GM18502 (cell line): Measurements from ENCODE around the gene GPR62.

Source experiments
- ATAC-seq: cut with Tn5 transposase; IDR thresholded peaks from one replicate; pipeline ENCODE4 v1.9.1; 2021; ENCODE audit warnings: mild to moderate bottlenecking; ENCODE audit not compliant: unreplicated experiment, poor library complexity

Gene GPR62

DNA sequence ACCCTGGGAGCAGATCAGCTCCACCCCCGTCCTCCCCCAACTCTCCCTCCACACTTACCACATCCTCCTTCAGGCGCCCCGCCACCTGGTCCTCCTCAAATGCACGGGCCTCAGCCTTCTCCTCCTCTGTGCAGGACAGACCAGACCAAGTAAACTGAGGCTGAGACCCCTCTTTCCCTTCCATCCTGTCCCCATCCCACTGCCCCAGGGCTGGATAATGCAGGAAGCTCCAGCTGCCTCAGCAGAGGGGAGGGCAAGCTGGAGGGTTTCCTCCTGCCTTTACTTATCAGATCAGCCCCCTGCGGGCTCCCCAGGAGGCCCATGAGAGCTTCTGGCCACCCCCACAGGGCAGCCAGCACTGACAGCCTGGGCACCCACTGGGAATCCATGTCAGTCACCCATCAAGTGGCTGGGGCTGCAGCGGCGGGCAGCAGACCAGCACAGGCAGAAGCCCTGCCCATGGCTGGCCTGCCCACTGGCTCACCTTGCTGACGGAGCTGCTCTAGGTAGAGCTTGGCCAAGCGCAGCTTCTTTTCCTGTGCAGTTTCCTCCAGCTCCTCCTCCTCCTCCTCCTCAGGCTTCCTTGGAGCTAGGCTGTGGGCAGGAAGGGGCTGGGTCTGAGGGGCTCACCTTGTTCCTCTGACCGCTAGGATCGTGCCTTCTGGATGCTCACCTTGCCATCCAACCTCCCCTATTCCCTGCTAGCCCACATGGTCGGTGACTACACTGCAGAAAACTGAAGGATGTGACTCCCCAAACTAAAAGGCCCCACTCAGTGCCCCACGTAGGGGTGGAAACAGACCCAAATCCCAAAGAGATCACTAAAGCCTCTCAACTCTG lies 17.4 kb upstream of the GPR62 start:
- no peak for ATAC-seq

DNA sequence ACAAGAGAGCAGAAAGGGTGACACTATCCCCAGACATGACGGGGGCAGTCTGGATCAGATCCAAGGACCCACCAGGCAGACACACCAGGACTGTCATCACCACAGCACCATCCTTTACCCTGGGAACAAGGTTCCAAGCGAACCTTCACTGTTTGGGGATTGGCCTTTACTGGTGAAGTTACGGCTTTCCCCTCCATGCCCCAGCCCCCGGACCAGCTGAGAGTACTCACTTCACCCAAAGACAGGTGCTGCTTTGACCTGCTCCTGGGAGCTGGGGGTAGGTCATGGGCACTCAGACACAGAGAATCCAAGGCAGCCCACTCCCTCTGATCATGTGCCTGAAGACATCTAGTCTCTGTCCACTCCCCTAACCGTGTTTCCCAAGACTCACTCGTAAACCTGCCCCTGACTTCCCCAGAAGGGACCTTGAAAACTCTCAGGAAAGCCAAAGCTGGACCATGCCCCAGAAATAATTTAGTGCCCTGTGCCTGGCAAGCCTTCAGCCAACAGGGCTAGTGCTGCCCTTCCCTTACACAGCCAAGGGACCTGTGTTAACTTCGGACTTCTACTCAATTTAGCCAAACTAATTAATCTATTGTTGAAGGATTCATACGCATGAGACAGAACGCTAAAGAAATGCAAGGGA lies 16.3 kb upstream of the GPR62 start:
- ATAC-seq: no peak

DNA sequence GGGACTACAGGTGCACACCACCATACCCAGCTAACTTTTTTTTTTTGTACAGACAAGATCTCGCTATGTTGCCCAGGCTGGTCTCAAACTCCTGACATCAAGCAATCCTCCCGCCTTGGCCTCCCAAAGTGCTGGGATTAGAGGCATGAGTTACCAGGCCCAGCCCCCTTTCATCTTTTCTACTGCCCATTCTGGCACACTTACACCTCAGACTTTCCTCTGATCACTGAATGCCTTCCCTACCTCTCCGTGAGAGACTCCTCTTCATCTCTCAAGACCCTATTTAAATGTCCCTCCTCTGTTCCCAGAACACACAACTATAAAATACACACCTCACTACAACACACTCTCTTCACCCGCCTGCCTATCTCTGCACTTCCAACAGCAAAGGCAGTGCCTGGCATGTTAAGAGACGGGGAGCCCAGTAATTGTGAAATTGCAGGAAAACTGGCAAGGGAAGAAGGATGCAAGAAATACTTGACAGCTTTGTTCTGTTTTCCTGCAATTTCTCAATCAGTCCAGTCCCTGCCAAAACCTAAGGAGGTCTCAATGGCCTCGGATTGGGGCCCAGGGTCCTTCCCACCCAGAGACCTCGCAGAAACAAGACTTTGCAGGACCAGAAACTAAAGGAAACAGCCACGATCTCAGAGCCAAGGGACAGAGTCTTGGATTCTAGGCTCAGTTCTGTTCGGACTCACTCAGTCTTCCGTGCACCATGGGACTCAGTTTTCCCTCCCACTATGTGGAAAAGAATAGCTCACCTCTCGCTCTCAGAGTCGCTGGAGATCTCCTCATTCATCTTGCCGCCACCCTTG lies 14.3 kb upstream of the GPR62 start:
- ATAC-seq: no peak

DNA sequence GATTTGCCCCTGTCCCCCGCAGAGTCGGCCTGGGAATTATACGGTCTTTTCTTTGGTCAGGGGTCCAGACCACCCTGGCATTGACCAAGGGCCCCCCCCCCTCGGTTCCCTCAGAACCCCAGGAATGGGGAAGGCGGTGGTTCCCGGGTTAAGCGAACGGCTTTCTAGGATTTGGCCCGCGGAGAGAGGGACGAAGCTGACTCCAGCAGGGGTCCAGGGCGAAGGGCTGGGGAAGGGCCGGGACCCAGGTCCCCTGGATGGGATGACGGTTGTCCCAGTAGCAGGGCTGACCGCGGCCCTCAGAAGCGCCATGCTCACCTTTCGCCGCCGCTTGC lies 13.8 kb upstream of the GPR62 start:
- no peak for ATAC-seq

DNA sequence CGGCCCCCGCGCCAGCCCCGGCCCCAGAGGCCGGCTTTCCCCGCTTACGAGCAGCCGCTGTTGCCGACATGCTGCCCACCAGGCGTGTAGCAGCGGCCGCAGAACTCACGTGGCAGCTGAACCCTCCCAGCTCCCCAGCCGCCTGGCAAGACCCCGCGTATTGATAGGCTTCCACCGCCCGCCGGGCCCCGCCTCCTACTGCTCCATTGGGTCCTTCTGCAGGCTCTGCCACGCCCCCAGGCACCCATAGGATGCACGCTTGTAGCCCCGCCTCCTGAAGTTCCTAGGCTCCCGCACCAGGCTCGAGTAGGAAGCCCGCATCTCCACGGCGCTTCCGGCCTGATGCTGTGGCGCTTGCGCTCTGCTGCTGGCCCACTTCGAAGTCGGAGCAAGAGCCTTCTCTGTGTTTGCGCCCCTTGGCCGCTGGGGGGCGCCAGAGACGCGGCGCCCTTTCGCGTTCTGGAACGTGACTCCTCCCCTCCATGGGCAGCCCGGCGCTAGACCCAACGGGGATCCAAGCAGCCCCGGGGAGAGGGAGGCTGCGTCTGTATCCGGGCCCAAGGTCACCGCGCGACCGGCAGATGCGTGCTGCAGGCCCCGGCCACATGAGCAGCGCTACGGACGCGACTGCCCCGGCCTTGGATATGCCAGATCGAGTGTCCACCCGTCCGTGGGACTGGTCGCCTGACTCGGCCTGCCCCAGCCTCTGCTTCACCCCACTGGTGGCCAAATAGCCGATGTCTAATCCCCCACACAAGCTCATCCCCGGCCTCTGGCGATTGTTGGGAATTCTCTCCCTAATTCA lies 13.2 kb upstream of the GPR62 start, which contains the start of the genes PARP3 and RRP9:
Gene PARP3 (plus strand): TSS at position 566 of the 805 bp plus-strand sequence. CDS start 993 bp downstream, outside the sequence.
Gene RRP9 (minus strand): TSS at position 107 of the 805 bp plus-strand sequence. CDS start 37 bp downstream, at position 70.
- peak; percentile 90 for ATAC-seq

DNA sequence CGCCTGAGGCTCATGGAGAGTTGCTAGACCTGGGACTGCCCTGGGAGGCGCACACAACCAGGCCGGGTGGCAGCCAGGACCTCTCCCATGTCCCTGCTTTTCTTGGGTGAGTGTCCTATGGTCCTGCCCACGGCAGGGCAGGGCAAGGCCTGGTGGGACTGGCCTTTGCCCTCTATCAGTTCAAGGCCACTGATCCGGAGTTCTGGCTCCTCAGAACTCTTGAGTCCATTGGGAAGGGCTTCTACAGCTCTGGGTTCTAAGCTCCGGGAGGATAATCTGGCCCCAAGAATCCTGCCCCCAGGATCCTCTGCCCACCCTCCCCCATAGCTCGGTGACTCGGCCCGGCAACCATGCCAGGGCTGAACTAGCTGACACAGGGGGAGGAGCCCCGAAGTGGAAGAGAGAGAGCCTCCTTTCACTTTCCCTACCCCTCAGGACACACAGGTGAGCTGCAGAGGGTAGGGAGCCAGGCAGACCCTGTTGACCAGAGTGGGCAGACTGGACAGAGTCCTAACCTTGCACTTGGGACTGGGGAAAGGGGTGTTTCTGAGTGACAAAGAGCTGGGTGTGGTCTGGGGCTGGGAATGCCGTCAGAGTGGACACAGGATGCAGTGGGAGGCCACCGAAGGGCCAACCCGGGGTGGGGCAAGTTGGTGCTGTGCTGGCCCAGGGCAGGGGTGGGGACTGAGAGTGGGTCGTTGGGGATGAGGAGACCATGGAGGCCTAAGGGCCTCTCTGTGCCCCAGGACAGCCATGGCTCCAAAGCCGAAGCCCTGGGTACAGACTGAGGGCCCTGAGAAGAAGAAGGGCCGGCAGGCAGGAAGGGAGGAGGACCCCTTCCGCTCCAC lies 12.4 kb upstream of the GPR62 start:
- peak; percentile 37 for ATAC-seq

DNA sequence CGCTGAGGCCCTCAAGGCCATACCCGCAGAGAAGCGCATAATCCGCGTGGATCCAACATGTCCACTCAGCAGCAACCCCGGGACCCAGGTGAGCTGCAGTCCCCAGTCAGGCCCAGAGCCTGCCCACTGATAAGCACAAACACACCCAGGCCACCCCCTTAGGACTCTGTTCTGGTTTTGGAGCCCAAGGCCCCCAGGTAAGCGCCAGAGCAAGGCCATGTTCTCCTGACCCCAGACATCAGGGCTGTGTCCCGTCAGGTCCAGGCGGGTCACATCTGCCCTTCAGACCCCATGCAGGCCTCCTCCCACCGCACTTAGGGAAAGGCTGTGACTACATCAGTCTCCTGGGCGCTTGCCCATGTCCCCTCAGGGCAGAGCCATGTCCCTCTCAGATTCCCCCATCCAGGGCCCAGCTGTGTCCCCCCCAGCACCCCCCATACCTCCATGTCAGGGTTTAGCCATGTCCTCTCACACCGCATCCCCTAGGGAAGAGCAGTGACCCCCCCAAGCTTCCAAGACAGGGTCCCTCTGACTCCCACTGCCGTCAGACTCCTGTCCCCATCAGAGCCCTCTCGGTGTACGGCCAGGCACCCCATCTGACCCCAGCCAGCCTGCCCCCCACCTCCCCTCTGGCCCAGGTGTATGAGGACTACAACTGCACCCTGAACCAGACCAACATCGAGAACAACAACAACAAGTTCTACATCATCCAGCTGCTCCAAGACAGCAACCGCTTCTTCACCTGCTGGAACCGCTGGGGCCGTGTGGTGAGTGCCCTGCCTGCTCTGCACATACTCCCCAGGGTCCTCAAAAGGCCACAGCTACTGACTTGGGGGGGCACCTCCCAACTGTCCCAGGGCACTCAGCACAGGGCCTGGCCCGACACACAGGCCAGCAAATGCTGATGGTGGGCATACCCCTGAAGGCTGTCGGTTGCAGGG lies 11.5 kb upstream of the GPR62 start:
- ATAC-seq: no peak

DNA sequence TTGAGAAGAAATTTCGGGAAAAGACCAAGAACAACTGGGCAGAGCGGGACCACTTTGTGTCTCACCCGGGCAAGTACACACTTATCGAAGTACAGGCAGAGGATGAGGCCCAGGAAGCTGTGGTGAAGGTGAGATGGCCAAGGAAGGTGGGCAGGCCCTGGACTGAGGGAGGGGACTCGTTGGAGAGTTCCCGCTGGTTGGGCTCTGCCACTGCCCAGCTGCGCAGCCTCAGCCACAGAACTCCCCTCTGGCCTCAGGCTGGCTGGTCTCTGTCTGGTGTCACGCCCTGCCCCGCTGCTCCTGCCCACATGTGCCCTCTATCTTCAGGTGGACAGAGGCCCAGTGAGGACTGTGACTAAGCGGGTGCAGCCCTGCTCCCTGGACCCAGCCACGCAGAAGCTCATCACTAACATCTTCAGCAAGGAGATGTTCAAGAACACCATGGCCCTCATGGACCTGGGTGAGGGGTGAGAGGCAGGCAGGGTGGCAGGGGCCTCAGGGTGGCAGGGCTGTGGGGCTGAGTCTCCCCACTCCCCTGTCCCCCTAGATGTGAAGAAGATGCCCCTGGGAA lies 10.6 kb upstream of the GPR62 start:
- ATAC-seq: no peak

DNA sequence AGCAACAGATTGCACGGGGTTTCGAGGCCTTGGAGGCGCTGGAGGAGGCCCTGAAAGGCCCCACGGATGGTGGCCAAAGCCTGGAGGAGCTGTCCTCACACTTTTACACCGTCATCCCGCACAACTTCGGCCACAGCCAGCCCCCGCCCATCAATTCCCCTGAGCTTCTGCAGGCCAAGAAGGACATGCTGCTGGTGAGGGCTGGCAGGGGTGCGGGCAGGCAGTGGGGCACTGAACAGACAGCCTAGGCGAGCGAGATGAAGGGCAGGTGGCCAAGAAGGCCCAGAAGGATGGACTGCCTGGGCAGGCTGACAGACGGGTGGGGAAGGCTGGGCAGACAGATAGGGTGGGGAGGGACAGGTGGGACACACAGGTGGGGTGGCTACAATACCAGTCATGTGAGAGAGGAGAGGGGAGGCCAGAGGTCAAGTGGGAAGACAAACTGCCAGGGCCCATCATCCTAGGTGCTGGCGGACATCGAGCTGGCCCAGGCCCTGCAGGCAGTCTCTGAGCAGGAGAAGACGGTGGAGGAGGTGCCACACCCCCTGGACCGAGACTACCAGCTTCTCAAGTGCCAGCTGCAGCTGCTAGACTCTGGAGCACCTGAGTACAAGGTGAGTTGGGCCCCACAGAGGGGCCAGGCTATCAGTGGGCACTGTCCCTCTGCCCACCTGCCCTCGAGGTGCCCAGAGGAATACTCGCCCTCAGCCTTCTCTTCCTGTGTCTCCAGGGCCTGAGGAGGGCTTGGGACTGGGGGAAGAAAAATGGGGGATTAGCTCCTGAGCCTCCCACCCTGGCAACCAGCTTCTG lies 9.9 kb upstream of the GPR62 start:
- ATAC-seq: no peak

DNA sequence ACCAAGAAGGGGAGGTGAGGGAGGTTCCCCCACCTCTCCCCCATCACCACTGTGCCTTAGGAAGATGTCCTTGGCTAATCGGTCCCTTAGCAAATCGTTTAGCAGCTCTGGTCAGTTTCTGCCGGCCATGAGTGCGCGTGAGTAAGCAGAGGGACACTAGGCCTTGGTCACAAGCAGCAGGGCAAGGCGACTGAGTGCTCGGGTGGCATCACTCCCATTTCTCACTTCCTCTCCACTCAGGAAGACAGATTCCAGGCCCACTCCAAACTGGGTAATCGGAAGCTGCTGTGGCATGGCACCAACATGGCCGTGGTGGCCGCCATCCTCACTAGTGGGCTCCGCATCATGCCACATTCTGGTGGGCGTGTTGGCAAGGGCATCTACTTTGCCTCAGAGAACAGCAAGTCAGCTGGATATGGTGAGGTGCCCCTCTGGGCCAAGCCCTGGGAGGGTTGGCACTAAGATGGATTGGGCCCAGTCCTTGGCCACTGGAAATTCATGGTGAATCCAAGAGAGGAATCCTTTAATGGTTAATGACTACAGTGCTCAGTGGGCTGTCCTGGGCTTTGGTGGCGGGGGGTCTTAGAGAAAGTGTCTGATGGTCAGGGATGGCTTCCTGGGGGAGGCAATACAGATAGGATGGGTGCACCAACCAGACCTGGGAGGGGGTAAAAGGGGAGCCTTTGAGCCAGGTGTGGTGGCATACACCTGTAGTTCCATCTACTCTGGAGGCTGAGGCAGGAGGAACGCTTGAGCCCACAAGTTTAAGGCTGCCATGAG lies 9.1 kb upstream of the GPR62 start:
- ATAC-seq: no peak

DNA sequence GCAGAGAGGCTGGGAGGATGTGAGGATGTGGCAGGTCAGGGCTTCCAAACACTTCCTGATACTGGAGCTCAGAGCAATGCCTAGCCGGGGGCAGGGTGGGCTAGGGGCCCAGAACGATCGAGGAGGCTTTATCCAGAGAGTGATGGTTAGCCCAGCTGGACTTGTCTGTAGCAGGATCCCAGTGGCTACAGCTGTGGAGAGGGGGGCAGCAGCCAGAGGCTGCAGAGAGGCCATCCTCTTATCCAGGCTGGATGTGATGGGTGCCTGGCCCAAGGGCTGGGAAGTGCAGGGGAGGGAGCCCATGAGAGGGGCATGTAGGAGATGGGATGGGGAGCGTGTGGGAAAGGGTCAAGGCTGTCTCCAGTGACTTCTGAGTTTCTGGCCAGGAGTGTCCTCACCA lies 8.4 kb upstream of the GPR62 start:
- ATAC-seq: no peak

DNA sequence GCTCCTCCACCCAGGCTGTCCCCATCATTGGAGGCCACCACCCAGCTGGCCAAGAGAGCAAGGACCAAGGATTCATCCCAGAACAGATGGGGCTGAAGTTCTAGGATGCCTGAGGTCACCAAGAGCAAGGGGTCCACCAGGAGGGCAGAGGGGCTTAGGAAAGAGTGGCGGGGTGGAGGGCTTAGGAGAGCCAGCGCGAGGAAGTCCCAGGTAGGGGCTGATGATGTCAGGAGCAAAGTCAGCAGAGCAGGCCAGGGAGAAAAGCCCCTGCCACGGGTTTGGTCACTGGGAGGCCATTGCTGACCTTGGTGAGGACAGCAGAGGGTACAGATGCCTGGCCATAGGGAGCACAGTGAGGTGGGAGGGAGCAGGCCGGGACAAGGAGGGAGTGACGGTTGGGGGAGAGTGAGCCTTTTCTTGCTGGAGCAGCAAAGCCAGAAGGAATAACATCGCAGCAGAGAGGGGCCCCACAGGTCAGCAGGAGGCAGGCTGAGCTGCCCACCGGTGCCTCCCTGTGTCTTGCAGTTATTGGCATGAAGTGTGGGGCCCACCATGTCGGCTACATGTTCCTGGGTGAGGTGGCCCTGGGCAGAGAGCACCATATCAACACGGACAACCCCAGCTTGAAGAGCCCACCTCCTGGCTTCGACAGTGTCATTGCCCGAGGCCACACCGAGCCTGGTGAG lies 7.8 kb upstream of the GPR62 start:
- no peak for ATAC-seq

DNA sequence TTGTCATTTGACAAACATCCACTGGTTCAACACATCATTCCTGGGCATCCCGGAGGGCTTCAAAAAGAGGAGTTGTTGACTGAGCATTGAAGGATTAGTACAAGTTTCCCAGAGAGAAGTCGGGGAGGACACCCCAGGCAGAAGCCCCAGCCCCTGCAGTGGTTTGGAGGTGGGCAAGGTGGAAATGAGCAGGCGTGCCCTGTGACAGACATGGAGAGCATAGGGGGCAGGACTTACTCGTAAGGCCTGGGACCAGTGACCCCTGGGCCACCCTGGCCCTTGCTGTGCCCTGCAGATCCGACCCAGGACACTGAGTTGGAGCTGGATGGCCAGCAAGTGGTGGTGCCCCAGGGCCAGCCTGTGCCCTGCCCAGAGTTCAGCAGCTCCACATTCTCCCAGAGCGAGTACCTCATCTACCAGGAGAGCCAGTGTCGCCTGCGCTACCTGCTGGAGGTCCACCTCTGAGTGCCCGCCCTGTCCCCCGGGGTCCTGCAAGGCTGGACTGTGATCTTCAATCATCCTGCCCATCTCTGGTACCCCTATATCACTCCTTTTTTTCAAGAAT lies 7.1 kb upstream of the GPR62 start:
- ATAC-seq: no peak

DNA sequence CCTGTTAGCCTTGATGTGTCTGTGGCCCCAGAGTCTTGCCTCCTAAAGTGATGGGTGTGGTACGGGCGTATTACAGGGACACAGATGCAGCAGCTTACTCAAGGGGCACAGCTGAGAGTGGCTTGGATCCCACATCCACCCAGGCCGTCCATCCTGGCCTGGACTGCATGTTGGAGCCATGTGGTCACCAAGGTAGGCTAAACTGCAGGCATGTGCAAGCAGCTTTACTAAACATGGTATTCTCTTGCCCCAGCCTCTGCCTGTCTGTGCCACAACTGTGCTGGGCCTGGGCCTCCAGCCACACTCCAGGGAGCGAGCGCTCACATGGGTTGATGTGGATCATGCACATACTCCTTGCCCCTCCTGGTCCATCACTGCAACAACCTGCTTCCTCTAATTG lies 6.1 kb upstream of the GPR62 start:
- no peak for ATAC-seq

DNA sequence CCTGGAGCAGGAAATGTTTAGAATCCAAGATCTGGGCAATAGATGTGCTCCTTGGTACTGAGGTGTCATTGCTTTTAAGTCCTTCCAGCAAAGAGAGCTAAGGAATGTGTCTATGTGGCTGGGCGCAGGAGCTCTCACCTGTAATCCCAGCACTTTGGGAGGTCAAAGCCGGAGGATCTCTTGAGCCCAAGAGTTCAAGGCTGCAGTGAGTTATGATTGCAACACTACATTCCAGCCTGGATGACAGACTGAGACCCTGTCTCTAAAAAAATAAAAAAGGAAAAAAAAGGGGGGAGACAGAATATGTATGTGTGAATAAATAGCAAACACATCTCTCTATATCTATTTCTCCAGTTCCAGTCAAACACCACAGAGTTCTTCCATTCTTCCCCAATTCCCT lies 4.3 kb upstream of the GPR62 start:
- no peak for ATAC-seq
